ENCODE data around the gene VPS41.

The VPS41 gene

GRCh38 chr7:38753347-38753746 lies 155.6 kb downstream of the VPS41 start:
- Histone ChIP-seq H3K4me1 (ENCODE audit: insufficient read depth, low read length) (no peaks in the 10 kb centered on the region), H3K27me3 (ENCODE audit: insufficient read depth, low read length) (no peaks in the 10 kb centered on the region), H3K36me3 (ENCODE audit: insufficient read depth, low read length) (peaks cover 31% of the 10 kb centered on the region), H2AFZ (ENCODE audit: low read depth, low read length) (no peak overlapping the region), H3K9me3 (ENCODE audit: low read length) (no peaks in the 10 kb centered on the region), H3K4me3 (ENCODE audit: low read length) (no peak overlapping the region)

DNA sequence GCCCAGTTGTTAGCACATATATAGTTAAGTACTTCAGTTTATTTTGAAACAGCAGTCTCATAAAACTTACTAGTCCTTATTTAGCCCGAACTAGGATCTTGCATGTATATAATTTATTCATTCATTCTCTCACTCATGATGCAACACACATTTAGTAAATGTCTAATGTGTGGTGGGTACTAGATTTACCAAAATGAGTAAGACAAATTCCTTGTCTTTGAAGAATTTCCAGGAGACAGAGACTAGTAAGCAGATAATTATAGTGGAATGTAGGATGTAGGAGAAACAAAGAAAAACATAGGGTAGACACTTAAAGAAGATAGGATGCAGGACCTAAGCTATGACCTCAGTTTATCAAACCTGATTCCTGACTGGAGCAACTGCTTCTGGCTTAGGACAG lies 157.6 kb downstream of the VPS41 start:
- H3K27me3 ChIP-seq (ENCODE audit: insufficient read depth, low read length) = no peaks in the 10 kb centered on the region
- no peaks in the 10 kb centered on the region for H3K9me3 ChIP-seq (ENCODE audit: low read length)
- H3K36me3 ChIP-seq (ENCODE audit: insufficient read depth, low read length) = peaks cover 34% of the 10 kb centered on the region

DNA sequence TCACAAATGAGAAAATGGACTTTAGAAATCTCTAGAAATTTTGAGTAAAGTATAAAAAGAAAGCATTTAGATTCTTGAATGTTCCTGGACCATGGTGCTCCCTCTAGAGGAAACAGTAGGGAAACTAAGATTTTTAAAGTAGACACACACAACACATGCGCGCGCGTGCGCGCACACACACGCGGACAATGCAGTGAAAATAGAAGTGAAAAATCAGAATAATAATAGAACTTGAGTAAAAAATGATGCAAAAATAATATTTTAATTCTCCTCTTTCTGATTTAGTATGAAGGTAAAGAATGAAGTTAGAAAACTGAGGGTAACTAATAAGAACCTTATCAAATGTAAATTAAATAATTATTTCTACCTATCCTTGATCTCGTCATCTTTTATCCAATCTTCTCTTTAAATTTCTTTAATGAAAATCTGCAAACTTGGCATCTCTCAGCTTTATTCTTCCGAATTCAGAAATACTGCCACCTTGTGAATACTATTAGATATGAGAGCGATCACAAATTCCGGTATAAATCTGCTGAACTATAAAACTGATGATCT lies 160.9 kb downstream of the VPS41 start:
- Histone ChIP-seq H3K36me3 (ENCODE audit: insufficient read depth, low read length) (peaks cover 38% of the 10 kb centered on the region), H3K27me3 (ENCODE audit: insufficient read depth, low read length) (no peaks in the 10 kb centered on the region), H3K4me1 (ENCODE audit: insufficient read depth, low read length) (no peaks in the 10 kb centered on the region), H3K9me3 (ENCODE audit: low read length) (no peaks in the 10 kb centered on the region), H3K4me3 (ENCODE audit: low read length) (no peak overlapping the region), H2AFZ (ENCODE audit: low read depth, low read length) (no peak overlapping the region)

More for the DNA sequence above, 157.6 kb downstream of the VPS41 start:
- Histone ChIP-seq H3K4me3 (ENCODE audit: low read length) (no peak overlapping the region), H2AFZ (ENCODE audit: low read depth, low read length) (no peak overlapping the region), H3K4me1 (ENCODE audit: insufficient read depth, low read length) (no peaks in the 10 kb centered on the region)

GRCh38 chr7:38746438-38746837 lies 162.6 kb downstream of the VPS41 start:
- Histone ChIP-seq H3K27me3 (ENCODE audit: insufficient read depth, low read length) (no peaks in the 10 kb centered on the region), H3K36me3 (ENCODE audit: insufficient read depth, low read length) (peaks cover 36% of the 10 kb centered on the region), H3K4me1 (ENCODE audit: insufficient read depth, low read length) (no peaks in the 10 kb centered on the region), H2AFZ (ENCODE audit: low read depth, low read length) (no peak overlapping the region), H3K9me3 (ENCODE audit: low read length) (no peaks in the 10 kb centered on the region), H3K4me3 (ENCODE audit: low read length) (no peak overlapping the region)

DNA sequence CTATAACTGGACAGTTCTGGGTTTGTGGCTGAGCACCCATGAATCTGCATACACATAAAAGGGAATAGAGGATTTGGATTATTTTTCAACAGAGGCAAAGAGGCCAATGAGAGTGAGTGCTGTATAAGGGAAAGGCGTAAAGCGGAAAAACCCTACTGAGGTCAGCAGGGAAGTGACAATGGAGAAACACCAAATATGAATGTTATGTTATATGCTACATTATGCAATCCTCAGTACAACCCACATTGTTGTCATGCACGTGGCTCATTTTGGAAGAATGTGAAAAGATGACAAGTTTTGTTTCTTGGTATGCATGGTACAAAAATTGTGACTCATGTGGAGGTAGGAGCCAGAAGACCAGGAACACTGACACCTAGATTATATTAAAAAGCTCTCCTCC lies 164.2 kb downstream of the VPS41 start:
- H3K4me3 ChIP-seq (ENCODE audit: low read length) = no peak overlapping the region
- H3K4me1 ChIP-seq (ENCODE audit: insufficient read depth, low read length) = no peaks in the 10 kb centered on the region
- H3K36me3 ChIP-seq (ENCODE audit: insufficient read depth, low read length) = peaks cover 46% of the 10 kb centered on the region
- no peaks in the 10 kb centered on the region for H3K9me3 ChIP-seq (ENCODE audit: low read length)
- no peak overlapping the region for H2AFZ ChIP-seq (ENCODE audit: low read depth, low read length)
- no peaks in the 10 kb centered on the region for H3K27me3 ChIP-seq (ENCODE audit: insufficient read depth, low read length)

DNA sequence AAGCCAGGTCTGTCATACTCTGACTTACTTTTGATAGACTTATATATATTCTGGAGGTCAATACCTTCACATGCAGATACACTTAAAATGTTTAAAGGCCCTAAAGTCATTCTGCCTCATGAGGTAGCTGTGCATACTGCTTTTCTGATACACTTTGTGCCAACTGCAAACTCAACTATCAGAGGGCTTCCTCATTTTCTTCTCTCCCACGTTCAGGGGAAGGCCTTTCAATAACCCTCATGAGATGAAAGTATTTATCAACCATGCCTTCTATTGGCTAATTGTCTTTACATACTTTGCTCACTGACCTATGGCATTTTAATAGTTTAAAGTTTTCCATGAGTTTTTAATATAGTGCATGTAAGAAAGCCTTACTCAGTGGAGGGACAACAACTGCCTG lies 165.1 kb downstream of the VPS41 start:
- Histone ChIP-seq H3K4me1 (ENCODE audit: insufficient read depth, low read length) (no peaks in the 10 kb centered on the region), H3K36me3 (ENCODE audit: insufficient read depth, low read length) (peaks cover 51% of the 10 kb centered on the region), H3K27me3 (ENCODE audit: insufficient read depth, low read length) (no peaks in the 10 kb centered on the region), H3K4me3 (ENCODE audit: low read length) (no peak overlapping the region), H2AFZ (ENCODE audit: low read depth, low read length) (no peak overlapping the region), H3K9me3 (ENCODE audit: low read length) (no peaks in the 10 kb centered on the region)

DNA sequence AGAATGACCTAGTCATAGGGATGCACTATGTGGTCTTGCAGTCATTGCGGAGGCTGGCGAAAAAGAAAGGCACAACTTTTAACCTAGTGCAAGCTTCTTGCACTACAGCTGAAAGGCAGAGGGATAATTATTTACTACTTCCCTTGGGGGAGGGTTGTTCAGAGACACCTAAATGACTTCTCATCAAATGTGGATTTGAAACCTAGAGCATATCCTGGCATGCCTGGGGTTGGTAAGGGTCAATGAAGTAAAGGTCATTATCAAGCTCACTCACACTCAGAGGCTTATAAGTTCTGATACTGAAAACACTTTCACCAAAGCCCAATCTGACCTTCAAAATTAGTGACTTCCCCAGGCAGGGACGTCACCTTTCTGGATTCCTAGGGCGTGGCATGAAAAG lies 168.9 kb downstream of the VPS41 start:
- Histone ChIP-seq H3K4me1 (ENCODE audit: insufficient read depth, low read length) (no peaks in the 10 kb centered on the region), H3K36me3 (ENCODE audit: insufficient read depth, low read length) (peaks cover 53% of the 10 kb centered on the region), H3K9me3 (ENCODE audit: low read length) (no peaks in the 10 kb centered on the region), H2AFZ (ENCODE audit: low read depth, low read length) (no peak overlapping the region), H3K4me3 (ENCODE audit: low read length) (no peak overlapping the region), H3K27me3 (ENCODE audit: insufficient read depth, low read length) (no peaks in the 10 kb centered on the region)

DNA sequence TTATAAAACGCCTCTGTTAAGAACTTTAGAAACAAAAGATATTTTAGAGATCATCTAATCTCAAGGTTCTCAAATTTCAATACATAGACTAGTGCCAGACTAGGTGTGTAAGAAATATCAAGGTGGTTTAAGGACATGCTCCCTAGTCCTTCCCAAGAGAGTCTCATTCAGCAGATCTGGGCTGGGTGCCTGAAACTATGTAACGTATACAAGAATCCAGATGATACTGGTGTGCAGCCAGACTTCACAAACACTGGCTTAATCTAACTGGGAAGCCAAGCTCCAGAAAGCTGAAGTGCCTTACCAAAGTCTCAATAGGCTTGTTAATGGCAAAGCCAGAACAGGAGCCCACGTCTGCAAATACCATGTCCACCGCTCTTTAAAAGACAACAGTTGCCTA lies 172.9 kb downstream of the VPS41 start:
- Histone ChIP-seq H3K4me3 (ENCODE audit: low read length) (no peak overlapping the region), H3K27me3 (ENCODE audit: insufficient read depth, low read length) (no peaks in the 10 kb centered on the region), H2AFZ (ENCODE audit: low read depth, low read length) (no peak overlapping the region), H3K36me3 (ENCODE audit: insufficient read depth, low read length) (peaks cover 29% of the 10 kb centered on the region), H3K9me3 (ENCODE audit: low read length) (peaks cover 1% of the 10 kb centered on the region), H3K4me1 (ENCODE audit: insufficient read depth, low read length) (no peaks in the 10 kb centered on the region)

GRCh38 chr7:38731215-38731614 lies 177.8 kb downstream of the VPS41 start:
- Histone ChIP-seq H3K9me3 (ENCODE audit: low read length) (peaks cover 1% of the 10 kb centered on the region), H3K36me3 (ENCODE audit: insufficient read depth, low read length) (peaks cover 21% of the 10 kb centered on the region), H3K4me1 (ENCODE audit: insufficient read depth, low read length) (no peaks in the 10 kb centered on the region), H2AFZ (ENCODE audit: low read depth, low read length) (no peak overlapping the region), H3K4me3 (ENCODE audit: low read length) (no peak overlapping the region), H3K27me3 (ENCODE audit: insufficient read depth, low read length) (no peaks in the 10 kb centered on the region)

- Histone ChIP-seq H3K36me3 (ENCODE audit: insufficient read depth, low read length) (peaks cover 30% of the 10 kb centered on the region), H2AFZ (ENCODE audit: low read depth, low read length) (no peak overlapping the region), H3K27me3 (ENCODE audit: insufficient read depth, low read length) (no peaks in the 10 kb centered on the region), H3K9me3 (ENCODE audit: low read length) (peaks cover 1% of the 10 kb centered on the region), H3K4me1 (ENCODE audit: insufficient read depth, low read length) (no peaks in the 10 kb centered on the region), H3K4me3 (ENCODE audit: low read length) (no peak overlapping the region)
These were observed 180.8 kb downstream of the VPS41 start for GRCh38 chr7:38728145-38728544.

DNA sequence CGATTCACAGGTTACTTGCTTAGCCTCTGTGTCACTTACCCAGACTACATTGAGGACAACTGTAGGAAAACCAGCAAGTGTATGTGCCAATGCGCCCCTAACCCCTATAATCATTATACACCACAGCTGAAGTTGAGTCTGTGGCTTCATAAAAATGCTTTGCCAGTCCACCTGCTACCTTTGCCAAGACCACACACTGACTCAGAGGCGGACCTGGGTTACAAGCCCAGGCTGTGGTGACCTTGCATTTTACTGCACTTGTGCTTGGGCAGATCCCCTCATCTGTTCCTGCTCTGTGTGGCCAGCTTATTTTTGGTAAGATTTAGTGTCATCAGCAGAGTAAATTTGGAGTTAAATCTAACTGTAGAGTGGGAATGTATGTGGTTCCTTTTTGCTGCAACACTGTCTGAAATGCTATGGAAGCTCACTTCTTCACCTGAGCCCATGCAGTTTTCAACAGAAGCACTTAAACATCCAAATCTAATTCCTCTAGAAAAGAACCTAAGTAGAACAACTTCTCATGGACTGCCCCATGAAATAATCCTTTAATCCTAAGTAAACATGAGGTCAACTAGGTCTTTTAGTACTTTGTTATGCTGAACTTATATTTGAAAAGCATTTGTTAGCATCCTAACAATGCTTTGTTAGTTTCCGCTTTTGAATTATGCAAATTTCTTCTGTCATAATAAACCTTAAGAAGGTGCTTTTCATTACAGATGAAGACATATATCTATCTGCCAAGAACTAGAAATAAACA lies 181.6 kb downstream of the VPS41 start:
- no peaks in the 10 kb centered on the region for H3K4me1 ChIP-seq (ENCODE audit: insufficient read depth, low read length)
- H3K27me3 ChIP-seq (ENCODE audit: insufficient read depth, low read length) = no peaks in the 10 kb centered on the region
- no peak overlapping the region for H2AFZ ChIP-seq (ENCODE audit: low read depth, low read length)
- no peak overlapping the region for H3K4me3 ChIP-seq (ENCODE audit: low read length)
- peaks cover 30% of the 10 kb centered on the region for H3K36me3 ChIP-seq (ENCODE audit: insufficient read depth, low read length)
- no peaks in the 10 kb centered on the region for H3K9me3 ChIP-seq (ENCODE audit: low read length)

DNA sequence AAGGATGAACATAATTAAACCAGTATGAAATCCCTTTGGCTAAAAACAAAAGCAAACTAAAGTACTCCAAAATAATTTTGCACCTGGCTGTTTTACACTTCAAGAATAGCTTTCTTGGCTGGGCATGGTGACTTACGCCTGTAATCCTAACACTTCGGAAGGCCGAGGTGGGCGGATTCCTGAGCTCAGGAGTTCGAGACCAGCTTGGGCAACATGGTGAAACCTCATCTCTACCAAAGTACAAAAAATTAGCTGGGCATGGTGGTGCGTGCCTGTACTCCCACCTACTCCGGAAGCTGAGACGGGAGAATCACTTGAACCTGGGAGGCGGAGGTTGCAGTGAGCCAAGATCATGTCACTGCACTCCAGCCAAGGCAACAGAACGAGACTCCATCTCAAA lies 185.7 kb downstream of the VPS41 start:
- no peaks in the 10 kb centered on the region for H3K4me1 ChIP-seq (ENCODE audit: insufficient read depth, low read length)

GRCh38 chr7:38716397-38716796 lies 192.6 kb downstream of the VPS41 start:
- Histone ChIP-seq H3K9me3 (ENCODE audit: low read length) (peaks cover 7% of the 10 kb centered on the region), H3K36me3 (ENCODE audit: insufficient read depth, low read length) (no peaks in the 10 kb centered on the region), H3K27me3 (ENCODE audit: insufficient read depth, low read length) (no peaks in the 10 kb centered on the region), H3K4me3 (ENCODE audit: low read length) (no peak overlapping the region), H3K4me1 (ENCODE audit: insufficient read depth, low read length) (peaks cover 6% of the 10 kb centered on the region), H2AFZ (ENCODE audit: low read depth, low read length) (no peak overlapping the region)

More for the DNA sequence above, 185.7 kb downstream of the VPS41 start:
- Histone ChIP-seq H3K36me3 (ENCODE audit: insufficient read depth, low read length) (peaks cover 27% of the 10 kb centered on the region), H2AFZ (ENCODE audit: low read depth, low read length) (no peak overlapping the region), H3K4me3 (ENCODE audit: low read length) (no peak overlapping the region), H3K9me3 (ENCODE audit: low read length) (peaks cover 5% of the 10 kb centered on the region), H3K27me3 (ENCODE audit: insufficient read depth, low read length) (no peaks in the 10 kb centered on the region)

- Histone ChIP-seq H3K4me1 (ENCODE audit: insufficient read depth, low read length) (peaks cover 9% of the 10 kb centered on the region), H3K9me3 (ENCODE audit: low read length) (no peaks in the 10 kb centered on the region), H2AFZ (ENCODE audit: low read depth, low read length) (no peak overlapping the region), H3K36me3 (ENCODE audit: insufficient read depth, low read length) (no peaks in the 10 kb centered on the region), H3K27me3 (ENCODE audit: insufficient read depth, low read length) (no peaks in the 10 kb centered on the region), H3K4me3 (ENCODE audit: low read length) (no peak overlapping the region)
These were observed 199.9 kb downstream of the VPS41 start for GRCh38 chr7:38709123-38709522.

Measured in neuron (in vitro differentiated cells).